ENCODE measurements around the gene SLCO2A1. TPM values are rescaled to one million over a fixed set of nuclear protein-coding genes. Genes with fewer than 3 reads are reported as not detected.
"Not testable (repeated sequence)": the region's sequence is repeated elsewhere in the genome, so short reads cannot be mapped to it uniquely, and the experiment has no call there.

Gene SLCO2A1
- total RNA-seq, 1 donor from 2014 or later = 234 TPM

DNA sequence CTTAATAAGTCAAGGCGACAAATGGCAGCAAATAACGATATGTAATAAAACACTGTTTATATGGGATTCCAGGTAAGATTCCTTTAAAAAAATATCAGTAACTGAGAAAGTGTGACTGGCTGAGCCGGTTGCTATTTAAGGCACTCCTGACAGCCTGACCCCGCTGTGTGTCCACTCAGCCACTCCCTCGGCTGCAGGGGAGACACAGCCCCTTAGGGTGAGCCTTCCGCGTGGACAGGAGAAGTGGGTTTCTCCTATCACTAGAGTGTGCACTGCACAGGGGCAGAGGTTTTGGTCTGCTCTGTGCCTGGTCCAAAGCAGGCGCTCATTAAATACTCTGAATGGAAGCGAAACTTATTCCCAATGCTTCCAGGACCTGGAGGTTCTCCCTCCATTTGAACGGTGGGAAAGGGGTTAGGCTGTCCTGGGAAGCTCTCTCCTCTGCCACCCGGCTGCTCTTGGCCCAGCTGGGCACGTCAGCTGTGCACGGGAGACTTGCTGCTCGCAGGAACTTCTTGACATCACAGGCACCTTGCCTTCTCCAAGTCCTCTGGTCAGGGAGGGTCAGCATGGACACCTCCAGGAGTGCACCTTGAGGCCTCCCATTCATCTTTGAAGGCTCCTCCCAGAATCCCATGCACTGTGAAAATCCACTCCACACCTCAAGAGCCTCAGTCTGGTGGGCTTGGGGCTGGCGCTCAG is 43.3 kb upstream of the SLCO2A1 start:
- no peak overlapping the region for H3K27ac ChIP-seq
- TF ChIP-seq, protein P1, sequence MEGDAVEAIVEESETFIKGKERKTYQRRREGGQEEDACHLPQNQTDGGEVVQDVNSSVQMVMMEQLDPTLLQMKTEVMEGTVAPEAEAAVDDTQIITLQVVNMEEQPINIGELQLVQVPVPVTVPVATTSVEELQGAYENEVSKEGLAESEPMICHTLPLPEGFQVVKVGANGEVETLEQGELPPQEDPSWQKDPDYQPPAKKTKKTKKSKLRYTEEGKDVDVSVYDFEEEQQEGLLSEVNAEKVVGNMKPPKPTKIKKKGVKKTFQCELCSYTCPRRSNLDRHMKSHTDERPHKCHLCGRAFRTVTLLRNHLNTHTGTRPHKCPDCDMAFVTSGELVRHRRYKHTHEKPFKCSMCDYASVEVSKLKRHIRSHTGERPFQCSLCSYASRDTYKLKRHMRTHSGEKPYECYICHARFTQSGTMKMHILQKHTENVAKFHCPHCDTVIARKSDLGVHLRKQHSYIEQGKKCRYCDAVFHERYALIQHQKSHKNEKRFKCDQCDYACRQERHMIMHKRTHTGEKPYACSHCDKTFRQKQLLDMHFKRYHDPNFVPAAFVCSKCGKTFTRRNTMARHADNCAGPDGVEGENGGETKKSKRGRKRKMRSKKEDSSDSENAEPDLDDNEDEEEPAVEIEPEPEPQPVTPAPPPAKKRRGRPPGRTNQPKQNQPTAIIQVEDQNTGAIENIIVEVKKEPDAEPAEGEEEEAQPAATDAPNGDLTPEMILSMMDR (IDR thresholded peaks at IDR 0.05) = no peak
- H3K9me3 ChIP-seq = no peaks in the 10 kb centered on the region
- intact Hi-C loops (cut with DNase I) = no loop called here
- DNase-seq (no peak), ATAC-seq (no peak)
- H3K4me1 ChIP-seq = no peaks in the 10 kb centered on the region
- no peaks in the 10 kb centered on the region for H3K36me3 ChIP-seq
- H3K4me3 ChIP-seq = no peak overlapping the region
- H3K27me3 ChIP-seq = no peaks in the 10 kb centered on the region

DNA sequence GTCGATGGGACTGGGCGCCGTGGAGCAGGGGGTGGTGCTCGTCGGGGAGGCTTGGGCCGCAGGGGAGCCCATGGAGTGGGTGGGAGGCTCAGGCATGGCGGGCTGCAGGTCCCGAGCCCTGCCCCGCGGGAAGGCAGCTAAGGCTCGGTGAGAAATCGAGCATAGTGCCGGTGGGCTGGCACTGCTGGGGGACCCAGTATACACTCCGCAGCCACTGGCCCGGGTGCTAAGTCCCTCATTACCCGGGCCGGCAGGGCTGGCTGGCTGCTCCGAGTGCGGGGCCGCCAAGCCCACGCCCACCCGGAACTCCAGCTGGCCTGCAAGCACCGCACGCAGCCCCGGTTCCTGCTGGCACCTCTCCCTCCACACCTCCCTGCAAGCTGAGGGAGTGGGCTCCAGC is 40.6 kb upstream of the SLCO2A1 start:
- H3K4me1 ChIP-seq; H3K27ac ChIP-seq; H3K36me3 ChIP-seq; ATAC-seq; H3K27me3 ChIP-seq; DNase-seq; intact Hi-C loops (cut with DNase I); H3K9me3 ChIP-seq; H3K4me3 ChIP-seq: not testable (repeated sequence)

DNA sequence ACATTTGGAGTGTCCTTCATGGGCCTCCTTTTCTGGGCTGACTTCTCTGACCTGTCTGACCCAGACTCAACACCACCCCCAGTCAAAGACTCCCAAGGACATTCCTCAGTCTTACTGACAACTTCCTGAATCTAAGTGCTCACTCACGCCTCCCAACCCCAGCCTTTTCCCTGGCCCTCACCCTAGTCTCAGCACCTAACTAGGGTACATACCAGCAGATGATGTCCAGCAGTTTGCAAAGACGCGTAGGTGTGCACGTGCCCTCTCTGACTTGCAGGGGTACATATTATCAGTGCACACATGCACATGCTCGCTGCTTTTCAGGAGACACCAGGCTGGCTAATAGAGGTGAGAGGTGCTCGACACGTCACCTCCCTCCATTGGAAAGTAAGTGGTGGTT is 38.7 kb upstream of the SLCO2A1 start:
- Histone ChIP-seq H3K36me3 (no peaks in the 10 kb centered on the region), H3K4me1 (peaks cover 8% of the 10 kb centered on the region), H3K4me3 (no peak overlapping the region), H3K27me3 (no peaks in the 10 kb centered on the region), H3K27ac (no peak overlapping the region), H3K9me3 (no peaks in the 10 kb centered on the region)
- DNase-seq (no peak), ATAC-seq (no peak)
- TF ChIP-seq, protein P1 (IDR thresholded peaks at IDR 0.05) = no peak
- intact Hi-C loops (cut with DNase I) = no loop called here

DNA sequence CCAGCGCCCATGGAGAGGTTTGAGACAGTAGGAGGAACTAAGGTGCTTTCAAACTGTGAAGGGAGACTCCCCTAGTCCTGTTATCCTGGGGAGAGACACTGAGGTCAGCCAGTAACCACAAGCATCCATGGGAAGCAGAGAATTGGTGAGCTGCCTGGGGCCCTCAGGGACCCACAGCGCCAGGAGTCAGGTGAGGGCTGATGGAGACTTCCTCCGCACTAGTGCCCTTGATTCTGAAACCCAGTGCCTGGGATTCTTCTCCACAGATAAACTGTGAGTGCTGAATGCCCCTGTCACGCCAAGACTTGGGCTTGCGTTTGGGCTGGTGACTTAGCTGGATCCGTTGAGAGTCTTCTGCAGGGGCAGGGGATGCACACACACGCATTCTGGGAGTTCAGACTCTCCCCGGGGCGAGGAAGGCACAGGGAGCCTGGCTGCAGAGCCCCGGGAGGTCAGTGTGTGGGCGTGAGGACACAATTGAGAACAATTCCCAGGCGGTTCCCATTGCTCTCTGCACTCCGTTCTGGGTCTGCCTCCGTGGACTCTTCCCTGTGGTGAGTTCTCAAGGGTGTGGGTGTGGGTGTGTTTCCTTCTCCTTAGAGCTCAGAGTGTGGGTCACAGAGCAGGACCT is 37.9 kb upstream of the SLCO2A1 start:
- Histone ChIP-seq H3K36me3 (no peaks in the 10 kb centered on the region), H3K4me1 (peaks cover 8% of the 10 kb centered on the region), H3K27ac (peak overlapping the region; percentile 6), H3K27me3 (no peaks in the 10 kb centered on the region), H3K4me3 (no peak overlapping the region), H3K9me3 (no peaks in the 10 kb centered on the region)
- ATAC-seq (no peak), DNase-seq (no peak)
- TF ChIP-seq, protein P1 (IDR thresholded peaks at IDR 0.05) = no peak
- intact Hi-C loops (cut with DNase I) = no loop called here

DNA sequence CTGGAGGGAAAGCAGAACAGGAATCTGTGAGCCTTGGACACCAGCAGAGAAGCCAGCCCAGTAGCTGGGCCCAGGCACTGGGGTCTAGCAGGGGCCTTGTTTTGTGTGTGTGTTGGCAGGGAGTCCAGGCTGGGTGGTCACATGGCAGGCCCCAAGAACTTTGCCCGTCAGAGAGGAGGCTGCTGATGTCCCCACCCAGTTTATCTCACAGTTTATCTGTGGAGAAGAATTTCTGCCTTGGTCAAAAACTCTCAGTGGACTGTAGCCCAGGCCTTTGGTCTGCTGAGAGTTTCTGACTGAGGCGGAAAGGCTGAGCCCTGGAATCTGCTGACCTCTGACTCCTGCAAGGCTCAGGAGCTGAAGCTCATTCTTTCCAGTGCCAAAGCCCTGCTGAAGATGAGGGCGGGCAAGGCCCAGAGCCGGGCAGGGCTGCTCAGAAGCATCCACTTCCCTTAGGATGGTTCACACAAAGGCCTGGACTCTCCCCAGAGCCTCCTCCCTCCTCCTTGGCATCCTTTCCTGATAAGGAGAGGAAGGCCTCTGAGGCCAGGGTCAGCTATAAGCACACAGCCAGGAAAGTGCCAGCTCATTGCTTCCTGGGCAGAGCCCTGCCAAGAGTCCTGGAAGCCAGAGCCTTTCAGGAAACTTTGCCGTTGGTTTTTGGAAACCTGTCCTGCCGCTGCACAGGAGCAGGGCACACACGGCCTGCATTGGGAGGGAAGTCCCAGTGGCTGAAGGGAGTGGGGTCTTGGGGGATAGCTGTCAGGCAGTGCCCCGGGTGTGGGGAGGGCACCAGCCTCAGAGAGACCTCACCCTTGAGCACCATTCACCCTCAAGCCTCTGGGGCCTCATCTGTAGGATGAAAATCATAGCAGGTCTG is 37.2 kb upstream of the SLCO2A1 start:
- intact Hi-C loops (cut with DNase I) = no loop called here
- DNase-seq (no peak), ATAC-seq (peak; percentile 73)
- no peaks in the 10 kb centered on the region for H3K27me3 ChIP-seq
- TF ChIP-seq, protein P1 (IDR thresholded peaks at IDR 0.05) = no peak
- peaks cover 8% of the 10 kb centered on the region for H3K4me1 ChIP-seq
- no peaks in the 10 kb centered on the region for H3K36me3 ChIP-seq
- peak overlapping the region; percentile 68 for H3K27ac ChIP-seq
- no peaks in the 10 kb centered on the region for H3K9me3 ChIP-seq
- no peak overlapping the region for H3K4me3 ChIP-seq

DNA sequence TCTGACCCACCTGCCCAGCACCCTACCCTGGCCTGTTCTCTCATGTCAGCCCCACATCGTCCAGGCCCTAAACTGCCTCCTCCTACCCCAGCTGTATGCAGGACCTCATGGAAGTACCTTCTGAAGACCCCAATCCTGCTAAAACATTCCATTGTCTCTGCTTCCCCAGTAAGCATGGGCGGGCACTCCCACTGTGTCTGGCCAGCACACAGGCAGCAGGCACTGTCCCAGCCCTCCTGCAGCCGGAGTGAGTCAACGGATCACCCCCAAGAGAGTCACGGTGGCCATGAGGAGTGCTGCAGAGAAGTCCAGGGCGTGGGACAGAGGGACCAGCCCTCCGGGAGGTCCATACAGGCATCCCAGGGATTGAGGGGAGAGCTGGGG is 36.4 kb upstream of the SLCO2A1 start:
- TF ChIP-seq, protein P1 (IDR thresholded peaks at IDR 0.05) = no peak
- intact Hi-C loops (cut with DNase I) = no loop called here
- no peak for DNase-seq
- H3K27me3 ChIP-seq = no peaks in the 10 kb centered on the region
- H3K9me3 ChIP-seq = no peaks in the 10 kb centered on the region
- H3K4me1 ChIP-seq = peaks cover 8% of the 10 kb centered on the region
- ATAC-seq = peak; percentile 3
- no peaks in the 10 kb centered on the region for H3K36me3 ChIP-seq
- H3K4me3 ChIP-seq = no peak overlapping the region
- peak overlapping the region; percentile 68 for H3K27ac ChIP-seq

All from upper lobe of right lung (tissue), 1 donor.